K562 (cell line): ENCODE measurements around the gene SUPT20HL2. TPM values are rescaled to one million over a fixed set of nuclear protein-coding genes. Genes with fewer than 3 reads are reported as not detected.

Experiments used
- ATAC-seq: fragments of 200-7000 bp; cut with Tn5 transposase; 3 replicates; pipeline ENCODE4 v1.9.1; 2020; ENCODE audit warnings: moderate library complexity
- BruUV-seq: library from RNA; stranded (reverse); fragments of 400-500 nt; replicated peaks from 2 replicates; lab custom pipeline; 2021; lab: Mats Ljungman, UMichigan
- CTCF ChIA-PET: fragments of 300-600 bp; formaldehyde crosslinking; extraction: SDS; loops from one replicate; lab custom pipeline; 2021; ENCODE audit warnings: low intra/inter-chr PET ratio; lab: Yijun Ruan, JAX
- POLR2A ChIA-PET: fragments of 300-600, 350-650 bp; sonication (Branson Sonifier 250); formaldehyde crosslinking; extraction: SDS; loops from one replicate; lab custom pipeline; 2021; ENCODE audit warnings: antibody characterized with exemption, inconsistent platforms; lab: Yijun Ruan, JAX
- DNase-seq, 4 experiments: peaks; one replicate each; pipeline versions ENCODE4 v3.0.0 to v3.0.0-alpha.2; 2011 to 2018; ENCODE audit warnings: low spot score in 3 of 4, mixed read lengths in 3 of 4; ENCODE audit errors: extremely low read depth in 1 of 4
- FAIRE-seq: peaks from 2 replicates; lab custom pipeline; 2011; peaks lifted over from hg19 to GRCh38; lab: Jason Lieb, UNC
- H2AFZ ChIP-seq: 2 replicates; pipeline ENCODE4 v1.6.0; 2011; ENCODE audit warnings: low read depth, low read length, control low read depth, inconsistent platforms
- H3K27ac ChIP-seq: fragments of 200-600 bp; 3 replicates; pipeline ENCODE4 v1.8.0; 2011; ENCODE audit warnings: low read depth, mild to moderate bottlenecking, control low read depth, inconsistent platforms, low read length, moderate library complexity, mixed read lengths; ENCODE audit errors: extremely low read depth
- H3K27me3 ChIP-seq, 2 experiments: fragments of 300-600 bp in 1 of 2; 2 replicates in 1 of 2; 3 replicates in 1 of 2; pipeline versions ENCODE4 v1.6.0 to v1.8.0; 2011; ENCODE audit warnings: inconsistent platforms in 2 of 2, low read length in 2 of 2, mild to moderate bottlenecking in 1 of 2, mixed read lengths in 1 of 2, moderate library complexity in 1 of 2; ENCODE audit not compliant: control insufficient read depth in 2 of 2, insufficient read depth in 2 of 2
- H3K36me3 ChIP-seq: fragments of 300-600 bp; 3 replicates; pipeline ENCODE4 v1.8.0; 2011; ENCODE audit warnings: mild to moderate bottlenecking, low read length, inconsistent platforms; ENCODE audit not compliant: control insufficient read depth, insufficient read depth
- H3K4me1 ChIP-seq, 2 experiments: fragments of 200-600 bp in 1 of 2; replicated peaks in 1 of 2; 2 replicates in 1 of 2; 3 replicates in 1 of 2; pipeline versions ENCODE4 v1.5.1 to v1.8.0; 2011; ENCODE audit warnings: inconsistent platforms in 2 of 2, low read length in 2 of 2, mild to moderate bottlenecking in 1 of 2, mixed read lengths in 1 of 2, moderate library complexity in 1 of 2; ENCODE audit not compliant: control insufficient read depth in 2 of 2, insufficient read depth in 2 of 2
- H3K4me2 ChIP-seq: 2 replicates; pipeline ENCODE4 v1.6.1; 2011; ENCODE audit warnings: low read length, control low read depth, inconsistent platforms, mixed read lengths; ENCODE audit not compliant: insufficient read depth
- H3K4me3 ChIP-seq: fragments of 200-600 bp; sonication (generic), shearing (Covaris generic); 2 replicates; pipeline ENCODE4 v1.5.1; 2016; ENCODE audit warnings: control low read depth, inconsistent platforms
- H3K79me2 ChIP-seq: fragments of 200-600 bp; 3 replicates; pipeline ENCODE4 v1.8.0; 2011; ENCODE audit warnings: low read length, inconsistent platforms; ENCODE audit not compliant: control insufficient read depth, insufficient read depth
- H3K9ac ChIP-seq, 2 experiments: 2 replicates each; pipeline versions ENCODE4 v1.6.0 to v1.6.1; 2011; ENCODE audit warnings: low read depth in 2 of 2, low read length in 2 of 2, control low read depth in 1 of 2, inconsistent platforms in 1 of 2, mild to moderate bottlenecking in 1 of 2, mixed read lengths in 1 of 2; ENCODE audit not compliant: insufficient read depth in 1 of 2
- H3K9me1 ChIP-seq: one replicate; pipeline ENCODE4 v1.6.0; 2011; ENCODE audit warnings: inconsistent platforms, mild to moderate bottlenecking, low read length, moderate library complexity; ENCODE audit not compliant: control insufficient read depth, insufficient read depth
- H3K9me3 ChIP-seq: replicated peaks from 2 replicates; pipeline ENCODE4 v1.5.1; 2011; ENCODE audit warnings: low read depth, low read length, inconsistent platforms; ENCODE audit not compliant: control insufficient read depth, insufficient read depth
- H4K20me1 ChIP-seq: replicated peaks from 2 replicates; pipeline ENCODE4 v1.6.1; 2011; ENCODE audit warnings: low read length, inconsistent platforms, mixed read lengths; ENCODE audit not compliant: control insufficient read depth, insufficient read depth
- ATF7 ChIP-seq: fragments of 450-650 bp; IDR thresholded peaks from 2 replicates; pipeline ENCODE4 v1.7.1; 2014; ENCODE audit warnings: mild to moderate bottlenecking, moderate library complexity
- ERF ChIP-seq: fragments of 450-650 bp; formaldehyde crosslinking; IDR thresholded peaks from 2 replicates; pipeline ENCODE4 v1.4.0; 2020; ENCODE audit warnings: mild to moderate bottlenecking, mixed read lengths
- HNRNPK ChIP-seq: fragments of 200-400 bp; formaldehyde crosslinking; IDR thresholded peaks from one replicate; pipeline ENCODE4 v1.6.1; 2018; ENCODE audit warnings: mild to moderate bottlenecking, low read depth, low read length; ENCODE audit not compliant: poor library complexity, severe bottlenecking
- MXI1 ChIP-seq: IDR thresholded peaks from 2 replicates; pipeline ENCODE4 v1.6.1; 2011; ENCODE audit warnings: low read depth, mild to moderate bottlenecking, improper control_type of control experiment, low read length
- PTTG1 ChIP-seq: fragments of 450-650 bp; IDR thresholded peaks from 2 replicates; pipeline ENCODE4 v1.6.1; 2016; ENCODE audit warnings: low read depth, mild to moderate bottlenecking, missing genetic modification characterization, missing compliant biosample characterization
- SRSF7 ChIP-seq: fragments of 200-400 bp; formaldehyde crosslinking; optimal IDR thresholded peaks from 2 replicates; pipeline ENCODE3; 2017; ENCODE audit warnings: mild to moderate bottlenecking, low read depth, low read length
- STAT5A ChIP-seq: IDR thresholded peaks from 2 replicates; pipeline ENCODE4 v1.6.1; 2012; ENCODE audit warnings: low read length, inconsistent platforms, borderline replicate concordance
- ZNF318 ChIP-seq, 2 experiments: fragments of 450-650 bp; IDR thresholded peaks; 2 replicates each; pipeline ENCODE4 v1.6.1; 2016; ENCODE audit warnings: mild to moderate bottlenecking in 2 of 2, borderline replicate concordance in 1 of 2, low read depth in 1 of 2, moderate library complexity in 1 of 2
- ZNF639 ChIP-seq, 2 experiments: fragments of 200-800 bp in 1 of 2; sonication (Bioruptor generic) in 1 of 2; sonication (generic) in 1 of 2; formaldehyde crosslinking in 1 of 2; IDR thresholded peaks in 1 of 2; conservative IDR thresholded peaks in 1 of 2; 2 replicates each; pipeline versions ENCODE4 v1.5.0 to v1.6.1; 2016 to 2020; ENCODE audit warnings: missing compliant biosample characterization in 1 of 2, missing genetic modification characterization in 1 of 2, missing genetic modification reagents in 1 of 2
- WGBS: fragments of 100-300 bp; shearing (Covaris generic); methylation state at CpG from one replicate; pipeline ENCODE4 v1.1.6; 2016; ENCODE audit warnings: low coverage, mixed read lengths; ENCODE audit not compliant: insufficient coverage; ENCODE audit errors: missing lambda C conversion rate; 5-methylcytosine and 5-hydroxymethylcytosine counted together
- in situ Hi-C: fragments of 300-500 bp; cut with MboI; formaldehyde crosslinking; loops from 4 replicates; pipeline ENCODE4 v1.15.0; 2018; ENCODE audit warnings: inconsistent platforms, mixed read lengths
- intact Hi-C: fragments of 100-400 bp; cut with micrococcal nuclease; formaldehyde crosslinking; loops from 2 replicates; pipeline ENCODE4 v1.14.2; 2022
- polyA plus RNA-seq, 8 experiments: library from polyadenylated mRNA; depleted of rRNA in 4 of 8; stranded (reverse) in 5 of 8; unstranded in 3 of 8; fragments of >200 nt; fragmentation: Nextera tagmentation in 2 of 8; fragmentation: Illumina TruSeq in 1 of 8; extraction: Ambion mirVana in 2 of 8; extraction: Trizol in 1 of 8; gene quantifications; 2 replicates each; pipeline versions ENCODE4 v1.2.1 to v1.2.3, GENCODE V29; 2011 to 2014; ENCODE audit warnings: inconsistent platforms in 1 of 8, missing spikeins in 1 of 8
- total RNA-seq, 7 experiments: library from RNA; depleted of rRNA in 6 of 7; stranded (reverse); fragments of >200 nt in 6 of 7; fragmentation: Illumina TruSeq in 2 of 7; extraction: Trizol in 2 of 7; gene quantifications; 2 replicates each; pipeline versions ENCODE4 v1.2.1 to v1.2.3, GENCODE V29; 2011 to 2021; ENCODE audit warnings: low replicate concordance in 1 of 7

SUPT20HL2 gene
- total and polyA plus RNA-seq, 9 of the 15 experiments (the other 6 are each of a cell fraction or from before 2014, with no cell fraction given), result 0.04 TPM; not detected in 8

GRCh38 chrX:24298191-24298590 lies 15.7 kb downstream of the SUPT20HL2 start:
- DNase-seq, result no peak
- no peak for TF ChIP-seq HNRNPK
- TF ChIP-seq SRSF7, result no peak
- no peak for TF ChIP-seq PTTG1 (tag)
- no peak for TF ChIP-seq ZNF639 (CRISPR knock-in tag; conservative IDR thresholded peaks at IDR 0.05 in 1 of 2, IDR thresholded peaks at IDR 0.05 in 1 of 2)
- no peak for TF ChIP-seq ERF (CRISPR knock-in tag)
- no peak for TF ChIP-seq STAT5A
- no peak for TF ChIP-seq MXI1
- no peak for TF ChIP-seq ATF7
- no peak for TF ChIP-seq ZNF318 (IDR thresholded peaks at IDR 0.05; ENCODE audit: borderline replicate concordance in 1 of 2, low read depth in 1 of 2)
- H3K9me3 ChIP-seq, result no peaks in the 10 kb centered on the region
- POLR2A ChIA-PET, result interaction anchor here (0.6 kb wide), 1 partner anchor 20 kb away, joined by 3 read pairs; no protein-coding TSS in a partner anchor
- H4K20me1 ChIP-seq, result no peaks in the 10 kb centered on the region
- H3K9ac ChIP-seq, result no peak overlapping the region
- no peak for ATAC-seq
- CTCF ChIA-PET, result no interaction called here
- no peaks in the 10 kb centered on the region for H3K36me3 ChIP-seq
- H3K4me1 ChIP-seq, result no peaks in the 10 kb centered on the region; a peak in 1 of 5 replicates
- no peaks in the 10 kb centered on the region for H3K9me1 ChIP-seq
- no peak for FAIRE-seq
- H3K4me2 ChIP-seq, result no peak overlapping the region
- intact Hi-C loops, result no loop called here
- H3K27ac ChIP-seq, result no peak overlapping the region
- no TSS peak for BruUV-seq
- H2AFZ ChIP-seq, result no peak overlapping the region
- H3K27me3 ChIP-seq, result peaks cover 2 to 16% of the 10 kb centered on the region in 2 experiments; a peak in 4 of 5 replicates
- in situ Hi-C loops, result no loop called here
- no peaks in the 10 kb centered on the region for H3K79me2 ChIP-seq
- no peak overlapping the region for H3K4me3 ChIP-seq
- WGBS, result 2% methylated on average over 3 of the region's 3 CpGs
